HG02678 (cell line): ENCODE measurements around the gene HTR3D.
A peak's percentile ranks its signal among the peaks of the same experiment; 100 is the strongest.
"Not testable (repeated sequence)": the region's sequence is repeated elsewhere in the genome, so short reads cannot be mapped to it uniquely, and the experiment has no call there.

Experiments used
- ATAC-seq: cut with Tn5 transposase; IDR thresholded peaks from one replicate; pipeline ENCODE4 v1.9.1; 2021; ENCODE audit warnings: mild to moderate bottlenecking, moderate library complexity; ENCODE audit not compliant: unreplicated experiment

Gene HTR3D

GRCh38 chr3:184031187-184031792 lies at the start of gene HTR3D:
TSS of gene HTR3D (plus strand) at chr3:184031742. CDS start at chr3:184031742, 0 bp downstream.
- no peak for ATAC-seq

GRCh38 chr3:183981990-183982644 lies 49.4 kb upstream of the HTR3D start:
- ATAC-seq = no peak

- ATAC-seq = no peak
Observed at GRCh38 chr3:183984127-183984740, 47.3 kb upstream of the HTR3D start.

- no peak for ATAC-seq
Observed at GRCh38 chr3:183984749-183985729, 46.5 kb upstream of the HTR3D start.

GRCh38 chr3:183987000-183987600 lies 44.4 kb upstream of the HTR3D start:
- ATAC-seq = no peak

- no peak for ATAC-seq
Observed at GRCh38 chr3:183988216-183988790, 43.2 kb upstream of the HTR3D start.

- no peak for ATAC-seq
Observed at GRCh38 chr3:183991403-183991802, 40.1 kb upstream of the HTR3D start.

- no peak for ATAC-seq
Observed at GRCh38 chr3:184001761-184002160, 29.8 kb upstream of the HTR3D start.

GRCh38 chr3:184002469-184002868 lies 29.1 kb upstream of the HTR3D start:
- ATAC-seq = no peak

- no peak for ATAC-seq
Observed at GRCh38 chr3:184003187-184003967, 28.2 kb upstream of the HTR3D start.

GRCh38 chr3:184004476-184004875 lies 27.1 kb upstream of the HTR3D start:
- ATAC-seq = no peak

GRCh38 chr3:184005941-184006507 lies 25.5 kb upstream of the HTR3D start:
- peak; percentile 77 for ATAC-seq

- not testable (repeated sequence) for ATAC-seq
Observed at GRCh38 chr3:184007143-184007813, 24.3 kb upstream of the HTR3D start.

GRCh38 chr3:184008161-184008560 lies 23.4 kb upstream of the HTR3D start:
- ATAC-seq = no peak

GRCh38 chr3:184011230-184011876 lies 20.2 kb upstream of the HTR3D start:
- no peak for ATAC-seq

GRCh38 chr3:184011937-184012889 lies 19.3 kb upstream of the HTR3D start:
- no peak for ATAC-seq

GRCh38 chr3:184015381-184016019 lies 16.0 kb upstream of the HTR3D start:
- no peak for ATAC-seq
